Measurements from ENCODE around the gene LTBP2. TPM values are rescaled to one million over a fixed set of nuclear protein-coding genes. Genes with fewer than 3 reads are reported as not detected.

LTBP2 gene
- polyA plus RNA-seq, 2 of the 4 experiments (the other 2 are of a cell fraction), result 4.9 to 14.4 TPM

- no peak for DNase-seq (ENCODE audit: low read depth in 1 of 2, low spot score in 1 of 2)
- Histone ChIP-seq H3K4me2 (no peak overlapping the region), H3K4me3 (no peak overlapping the region), H3K4me1 (no peaks in the 10 kb centered on the region), H3K27ac (no peak overlapping the region), H3K9me3 (no peaks in the 10 kb centered on the region)
- 56% methylated on average over 7 of the region's 7 CpGs for WGBS (ENCODE audit: missing lambda C conversion rate)
- FAIRE-seq, result no peak
- TF ChIP-seq ZFP36 (IDR thresholded peaks at IDR 0.05; ENCODE audit: borderline replicate concordance, partially characterized antibody), result no peak
- TF ChIP-seq CTCF (IDR thresholded peaks at IDR 0.05), result no peak
- CTCF ChIA-PET, result interaction anchor here (1.8 to 3.3 kb wide), 3 partner anchors 9 to 11 kb away, joined by 8 to 12 read pairs (median 10); no protein-coding TSS in a partner anchor
- ATAC-seq, result no peak
- POLR2A ChIA-PET, result interaction anchor here (0.9 kb wide), 1 partner anchor 15 kb away, joined by 5 read pairs; no protein-coding TSS in a partner anchor
Observed at GRCh38 chr14:74469548-74470518, 142.2 kb downstream of the LTBP2 start.

GRCh38 chr14:74468513-74468912, 143.5 kb downstream of the LTBP2 start:
- H3K9me3 ChIP-seq, result no peaks in the 10 kb centered on the region
- no peak for TF ChIP-seq HOXB13 (CRISPR knock-in tag; IDR thresholded peaks at IDR 0.05; ENCODE audit: low read depth)
- TF ChIP-seq MAFK (IDR thresholded peaks at IDR 0.05; ENCODE audit: partially characterized antibody), result no peak
- no peak for TF ChIP-seq ATOH8 (CRISPR knock-in tag; IDR thresholded peaks at IDR 0.05; ENCODE audit: low read depth)
- no peak for TF ChIP-seq CBX8 (IDR thresholded peaks at IDR 0.05)
- TF ChIP-seq CTCF (IDR thresholded peaks at IDR 0.05), result no peak
- TF ChIP-seq MAZ (IDR thresholded peaks at IDR 0.05; ENCODE audit: borderline replicate concordance, low read depth, low read length), result no peak
- no peak for TF ChIP-seq JUNB (IDR thresholded peaks at IDR 0.05)
- TF ChIP-seq JUN (IDR thresholded peaks at IDR 0.05), result no peak
- TF ChIP-seq SMC3 (IDR thresholded peaks at IDR 0.05), result no peak
- TF ChIP-seq CEBPB (IDR thresholded peaks at IDR 0.05), result no peak
- no peak for TF ChIP-seq FOSB (CRISPR knock-in tag; IDR thresholded peaks at IDR 0.05)
- no peak for TF ChIP-seq RARB (CRISPR knock-in tag; IDR thresholded peaks at IDR 0.05)
- no peak for TF ChIP-seq POLR2AphosphoS2 (conservative IDR thresholded peaks at IDR 0.05; ENCODE audit: low read length)
- ChIA-PET CTCF (interaction anchor here (0.6 to 3.3 kb wide), 4 partner anchors 10 to 517 kb away, joined by 3 to 12 read pairs (median 6); no protein-coding TSS in a partner anchor), POLR2A (no interaction called here)
- WGBS (ENCODE audit: missing lambda C conversion rate), result 41% methylated on average over 3 of the region's 3 CpGs
- H3K4me1 ChIP-seq, result no peaks in the 10 kb centered on the region
- no peak overlapping the region for H3K4me2 ChIP-seq
- no peak overlapping the region for H3K4me3 ChIP-seq
- ATAC-seq, result no peak
- H3K27ac ChIP-seq, result no peak overlapping the region
- no peak for FAIRE-seq
- no peak for DNase-seq (ENCODE audit: low read depth in 1 of 2, low spot score in 1 of 2)

- H3K4me3 ChIP-seq, result no peak overlapping the region
- no peak for FAIRE-seq
- DNase-seq (ENCODE audit: low read depth in 1 of 2, low spot score in 1 of 2), result no peak
- no peak overlapping the region for H3K4me2 ChIP-seq
- no peak overlapping the region for H3K27ac ChIP-seq
- H3K4me1 ChIP-seq, result no peaks in the 10 kb centered on the region
- no peaks in the 10 kb centered on the region for H3K9me3 ChIP-seq
- WGBS (ENCODE audit: missing lambda C conversion rate), result 19% methylated on average over 2 of the region's 2 CpGs
- CTCF ChIA-PET, result interaction anchor here (0.8 to 2.2 kb wide), 4 partner anchors 8 to 16 kb away, joined by 3 to 9 read pairs (median 4); no protein-coding TSS in a partner anchor
- POLR2A ChIA-PET, result interaction anchor here (0.5 kb wide), 1 partner anchor 27 kb away, joined by 3 read pairs; no protein-coding TSS in a partner anchor
- no peak for ATAC-seq
- TF ChIP-seq POLR2AphosphoS2 (conservative IDR thresholded peaks at IDR 0.05; ENCODE audit: low read length) (no peak), SMC3 (IDR thresholded peaks at IDR 0.05) (no peak), PHF8 (IDR thresholded peaks at IDR 0.05; ENCODE audit: borderline replicate concordance, low read depth) (no peak), BHLHE40 (IDR thresholded peaks at IDR 0.05; ENCODE audit: low read depth, low read length) (no peak), EHMT2 (IDR thresholded peaks at IDR 0.05; ENCODE audit: low read depth) (no peak), MAX (IDR thresholded peaks at IDR 0.05) (no peak), CEBPB (IDR thresholded peaks at IDR 0.05) (no peak), KDM5A (IDR thresholded peaks at IDR 0.05) (no peak), REST (IDR thresholded peaks at IDR 0.05) (no peak), ZFP36 (IDR thresholded peaks at IDR 0.05; ENCODE audit: borderline replicate concordance, partially characterized antibody) (no peak), FOSL2 (IDR thresholded peaks at IDR 0.05) (no peak), FOSL2 (CRISPR knock-in tag; IDR thresholded peaks at IDR 0.05) (no peak), CHD2 (IDR thresholded peaks at IDR 0.05; ENCODE audit: low read length, partially characterized antibody) (no peak)
Observed at GRCh38 chr14:74465335-74465734, 146.7 kb downstream of the LTBP2 start.
